ENCODE results near the gene GRAMD2B.

DNA sequence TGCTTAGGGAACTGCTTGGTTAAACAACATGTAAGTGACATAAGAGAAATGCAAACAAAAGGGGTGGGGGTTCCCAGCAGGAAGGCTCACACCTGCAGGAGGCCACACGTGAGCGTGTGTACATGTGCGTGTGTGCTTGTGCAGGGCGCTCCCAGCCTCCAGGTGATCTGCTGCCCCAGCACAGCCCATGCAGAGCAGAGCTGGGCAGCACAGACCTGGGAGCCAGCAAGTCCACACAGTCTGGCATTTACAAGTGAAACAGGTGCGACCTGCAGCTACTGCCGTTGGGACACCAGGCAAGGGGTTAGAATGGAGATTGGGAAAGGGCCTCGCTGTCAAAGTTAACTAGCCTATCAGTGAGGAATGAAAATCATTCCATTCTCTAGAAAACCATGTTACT, 41.8 kb downstream of the GRAMD2B start:
- TF ChIP-seq, protein P1, sequence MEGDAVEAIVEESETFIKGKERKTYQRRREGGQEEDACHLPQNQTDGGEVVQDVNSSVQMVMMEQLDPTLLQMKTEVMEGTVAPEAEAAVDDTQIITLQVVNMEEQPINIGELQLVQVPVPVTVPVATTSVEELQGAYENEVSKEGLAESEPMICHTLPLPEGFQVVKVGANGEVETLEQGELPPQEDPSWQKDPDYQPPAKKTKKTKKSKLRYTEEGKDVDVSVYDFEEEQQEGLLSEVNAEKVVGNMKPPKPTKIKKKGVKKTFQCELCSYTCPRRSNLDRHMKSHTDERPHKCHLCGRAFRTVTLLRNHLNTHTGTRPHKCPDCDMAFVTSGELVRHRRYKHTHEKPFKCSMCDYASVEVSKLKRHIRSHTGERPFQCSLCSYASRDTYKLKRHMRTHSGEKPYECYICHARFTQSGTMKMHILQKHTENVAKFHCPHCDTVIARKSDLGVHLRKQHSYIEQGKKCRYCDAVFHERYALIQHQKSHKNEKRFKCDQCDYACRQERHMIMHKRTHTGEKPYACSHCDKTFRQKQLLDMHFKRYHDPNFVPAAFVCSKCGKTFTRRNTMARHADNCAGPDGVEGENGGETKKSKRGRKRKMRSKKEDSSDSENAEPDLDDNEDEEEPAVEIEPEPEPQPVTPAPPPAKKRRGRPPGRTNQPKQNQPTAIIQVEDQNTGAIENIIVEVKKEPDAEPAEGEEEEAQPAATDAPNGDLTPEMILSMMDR (IDR thresholded peaks at IDR 0.05) = no peak
- TF ChIP-seq POLR2A (IDR thresholded peaks at IDR 0.05) = no peak

Measured in body of pancreas (tissue), 4 donors.